ENCODE results near the gene EVA1C. TPM values are rescaled to one million over a fixed set of nuclear protein-coding genes. Genes with fewer than 3 reads are reported as not detected.
"Not testable (repeated sequence)": the region's sequence is repeated elsewhere in the genome, so short reads cannot be mapped to it uniquely, and the experiment has no call there.

Gene EVA1C
- total RNA-seq, 3 donors from 2014 or later: 30.2 to 69.8 (median 58.5) TPM

DNA sequence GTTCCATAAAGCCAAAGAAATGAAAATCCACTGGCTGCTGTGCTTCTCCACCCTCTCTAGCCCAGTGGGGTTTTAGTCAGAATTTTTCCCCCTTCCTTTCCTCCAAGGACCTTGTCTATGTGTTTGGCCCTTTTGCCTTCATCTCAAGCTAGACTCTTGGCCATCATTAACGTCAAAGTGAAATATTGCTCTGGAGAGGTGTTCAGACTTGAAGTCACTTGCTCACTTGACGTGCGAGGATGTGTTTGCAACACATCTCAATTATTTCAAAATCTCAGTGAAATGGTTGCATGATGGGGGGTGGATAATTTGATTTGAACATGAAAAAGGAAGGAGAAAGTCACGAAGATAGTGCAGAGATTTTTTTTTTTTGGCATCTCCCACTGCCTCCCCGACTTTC is 13.6 kb downstream of the EVA1C start:
- H3K4me1 ChIP-seq: peaks cover 6 to 9% of the 10 kb centered on the region in 2 donors
- no peaks in the 10 kb centered on the region for H3K36me3 ChIP-seq
- peak overlapping the region; percentile 68 to 72 for H3K27ac ChIP-seq
- peaks cover 0 to 8% of the 10 kb centered on the region in 2 donors for H3K9me3 ChIP-seq
- no peaks in the 10 kb centered on the region for H3K27me3 ChIP-seq
- DNase-seq (ENCODE audit: low spot score in 2 of 2): no peak
- intact Hi-C loops (cut with DNase I; ENCODE audit: low total_unique reads): no loop called here
- no peak overlapping the region for H3K4me3 ChIP-seq
- TF ChIP-seq POLR2A (IDR thresholded peaks at IDR 0.05) (no peak), POLR2AphosphoS5 (IDR thresholded peaks at IDR 0.05) (no peak)
- TF ChIP-seq, protein P1, sequence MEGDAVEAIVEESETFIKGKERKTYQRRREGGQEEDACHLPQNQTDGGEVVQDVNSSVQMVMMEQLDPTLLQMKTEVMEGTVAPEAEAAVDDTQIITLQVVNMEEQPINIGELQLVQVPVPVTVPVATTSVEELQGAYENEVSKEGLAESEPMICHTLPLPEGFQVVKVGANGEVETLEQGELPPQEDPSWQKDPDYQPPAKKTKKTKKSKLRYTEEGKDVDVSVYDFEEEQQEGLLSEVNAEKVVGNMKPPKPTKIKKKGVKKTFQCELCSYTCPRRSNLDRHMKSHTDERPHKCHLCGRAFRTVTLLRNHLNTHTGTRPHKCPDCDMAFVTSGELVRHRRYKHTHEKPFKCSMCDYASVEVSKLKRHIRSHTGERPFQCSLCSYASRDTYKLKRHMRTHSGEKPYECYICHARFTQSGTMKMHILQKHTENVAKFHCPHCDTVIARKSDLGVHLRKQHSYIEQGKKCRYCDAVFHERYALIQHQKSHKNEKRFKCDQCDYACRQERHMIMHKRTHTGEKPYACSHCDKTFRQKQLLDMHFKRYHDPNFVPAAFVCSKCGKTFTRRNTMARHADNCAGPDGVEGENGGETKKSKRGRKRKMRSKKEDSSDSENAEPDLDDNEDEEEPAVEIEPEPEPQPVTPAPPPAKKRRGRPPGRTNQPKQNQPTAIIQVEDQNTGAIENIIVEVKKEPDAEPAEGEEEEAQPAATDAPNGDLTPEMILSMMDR (IDR thresholded peaks at IDR 0.05): no peak

DNA sequence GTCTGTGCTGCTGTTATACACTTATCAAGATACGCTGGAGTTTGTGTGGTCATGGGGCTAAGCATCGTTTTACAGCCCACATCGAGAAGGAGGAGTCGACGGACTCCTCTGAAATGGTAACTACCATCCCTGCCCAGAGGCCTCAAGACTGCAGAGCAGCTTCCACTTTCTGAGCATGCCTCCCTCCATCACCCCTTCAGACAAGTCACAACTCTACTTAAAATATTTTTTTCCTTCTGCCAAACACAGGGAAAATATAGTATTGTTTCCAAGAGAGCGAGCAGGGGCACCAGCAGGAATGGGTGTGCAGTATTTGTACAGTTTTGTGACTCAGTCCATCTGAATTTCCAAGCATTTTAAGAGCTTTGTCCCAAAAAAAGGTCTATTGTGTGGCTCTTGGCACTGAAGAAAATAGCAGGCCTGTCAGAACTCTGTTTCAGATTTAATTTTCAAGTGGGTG is 14.1 kb downstream of the EVA1C start:
- peaks cover 6 to 9% of the 10 kb centered on the region in 2 donors for H3K4me1 ChIP-seq
- intact Hi-C loops (cut with DNase I; ENCODE audit: low total_unique reads): no loop called here
- no peaks in the 10 kb centered on the region for H3K36me3 ChIP-seq
- no peak overlapping the region for H3K4me3 ChIP-seq
- H3K9me3 ChIP-seq: peaks cover 0 to 6% of the 10 kb centered on the region in 2 donors
- no peak for DNase-seq (ENCODE audit: low spot score in 2 of 2)
- TF ChIP-seq, protein P1 (IDR thresholded peaks at IDR 0.05): no peak
- TF ChIP-seq POLR2AphosphoS5 (IDR thresholded peaks at IDR 0.05): no peak
- TF ChIP-seq POLR2A (IDR thresholded peaks at IDR 0.05): no peak
- H3K27me3 ChIP-seq: no peaks in the 10 kb centered on the region
- peak overlapping the region; percentile 68 to 72 for H3K27ac ChIP-seq

DNA sequence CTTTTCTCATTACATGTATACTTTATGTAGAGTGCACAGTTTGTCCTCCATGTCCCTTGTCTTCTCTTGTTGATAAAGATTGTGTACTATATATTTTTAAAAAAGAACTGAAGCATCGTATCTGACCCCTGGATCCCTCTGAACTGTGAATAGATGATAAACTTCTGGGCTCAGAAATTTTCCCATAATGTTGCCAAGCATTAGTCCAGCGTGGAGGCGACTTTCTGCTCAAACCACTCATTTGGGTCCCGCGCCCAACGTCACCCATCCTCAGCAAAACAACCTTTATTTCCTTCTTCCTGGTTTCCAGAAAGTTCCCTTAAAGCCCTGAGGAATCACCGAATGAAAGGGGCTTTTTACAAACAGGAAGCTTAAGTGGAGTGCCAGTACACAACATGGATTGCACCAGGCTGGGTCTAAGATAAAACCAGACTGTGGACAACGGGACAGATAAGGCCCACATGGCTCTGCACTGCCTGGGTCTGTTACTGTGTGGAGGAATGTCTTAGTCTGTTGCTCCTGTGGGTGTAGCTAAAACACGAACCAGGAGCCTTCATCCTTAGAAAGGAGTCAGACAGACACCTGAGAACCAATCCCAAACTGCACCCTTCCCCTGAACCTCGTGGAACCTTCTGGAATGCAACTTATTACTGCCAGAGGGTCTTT is 15.6 kb downstream of the EVA1C start:
- DNase-seq (ENCODE audit: low spot score in 2 of 2): no peak
- Histone ChIP-seq H3K4me3 (no peak overlapping the region), H3K9me3 (no peaks in the 10 kb centered on the region), H3K27ac (peak overlapping the region; percentile 72 to 84), H3K36me3 (no peaks in the 10 kb centered on the region), H3K27me3 (no peaks in the 10 kb centered on the region), H3K4me1 (peaks cover 6 to 9% of the 10 kb centered on the region in 2 donors)
- no peak for TF ChIP-seq POLR2A (IDR thresholded peaks at IDR 0.05)
- TF ChIP-seq POLR2AphosphoS5 (IDR thresholded peaks at IDR 0.05): no peak
- TF ChIP-seq, protein P1 (IDR thresholded peaks at IDR 0.05): no peak
- intact Hi-C loops (cut with DNase I; ENCODE audit: low total_unique reads): no loop called here

DNA sequence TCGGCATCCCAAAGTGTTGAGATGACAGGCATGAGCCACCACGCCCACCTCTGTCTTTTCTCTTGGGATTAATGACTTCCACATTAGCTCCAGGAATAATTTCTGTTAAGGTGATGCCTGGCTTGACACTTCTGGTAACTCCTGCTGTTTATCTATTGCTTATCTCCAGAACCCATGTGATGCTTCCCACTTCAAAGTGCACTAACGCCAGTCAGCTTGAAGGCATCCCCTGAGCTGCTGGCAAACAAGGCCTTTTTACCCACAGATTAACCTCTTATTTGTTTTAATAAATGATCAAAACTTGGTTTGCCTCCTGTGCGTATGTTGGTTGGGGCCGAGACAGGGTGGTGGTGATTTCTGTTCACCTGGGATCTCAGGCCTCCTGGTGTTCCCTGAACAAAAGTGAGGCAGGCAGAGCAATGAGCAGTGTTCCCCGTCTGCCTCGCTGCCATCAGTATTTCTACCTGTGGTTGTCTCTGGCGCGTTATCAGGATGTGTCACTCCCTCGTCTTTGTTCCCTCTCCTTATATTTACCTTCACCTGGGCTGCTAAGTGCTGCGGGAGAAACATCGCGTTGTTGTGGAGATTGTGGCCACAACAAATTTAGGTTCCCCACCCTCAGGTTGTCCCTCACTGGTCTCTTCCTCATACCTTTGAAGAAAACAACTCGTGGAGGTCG is 20.6 kb downstream of the EVA1C start:
- intact Hi-C loops (cut with DNase I; ENCODE audit: low total_unique reads); H3K4me1 ChIP-seq; H3K27me3 ChIP-seq; H3K4me3 ChIP-seq; H3K36me3 ChIP-seq; H3K9me3 ChIP-seq: not testable (repeated sequence)
- peak overlapping the region in 1 of 2 donors; percentile 54 for H3K27ac ChIP-seq
- peak; percentile 58 to 61 for DNase-seq (ENCODE audit: low spot score in 2 of 2)

DNA sequence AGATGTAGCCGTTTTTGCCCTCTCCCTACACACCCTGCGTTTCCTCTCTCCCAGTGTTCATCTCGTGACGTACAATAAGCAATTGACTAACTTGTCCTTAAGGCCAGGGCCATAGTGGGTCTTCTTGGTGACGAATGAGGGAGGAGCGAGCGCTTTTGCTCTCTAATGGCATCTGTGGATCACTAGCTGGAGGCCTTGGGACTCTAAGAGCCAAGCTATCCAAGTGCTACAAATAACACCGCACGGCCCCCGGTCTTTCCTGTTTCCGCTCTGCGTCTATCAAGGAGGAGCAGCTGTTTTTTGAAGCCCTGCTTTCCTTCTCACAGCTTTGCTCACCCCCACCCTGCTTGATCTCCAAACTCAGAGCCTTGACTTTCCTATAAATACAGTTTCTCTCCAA is 25.2 kb downstream of the EVA1C start:
- Histone ChIP-seq H3K36me3 (no peaks in the 10 kb centered on the region), H3K27me3 (no peaks in the 10 kb centered on the region), H3K4me3 (no peak overlapping the region), H3K27ac (no peak overlapping the region), H3K4me1 (no peaks in the 10 kb centered on the region), H3K9me3 (no peaks in the 10 kb centered on the region)
- TF ChIP-seq POLR2AphosphoS5 (IDR thresholded peaks at IDR 0.05) (no peak), POLR2A (IDR thresholded peaks at IDR 0.05) (no peak)
- TF ChIP-seq, protein P1 (IDR thresholded peaks at IDR 0.05): no peak
- no peak for DNase-seq (ENCODE audit: low spot score in 2 of 2)
- intact Hi-C loops (cut with DNase I; ENCODE audit: low total_unique reads): no loop called here
